Embryonic facial prominence (tissue), 1 donor: ENCODE measurements around the gene GPNMB.
"Not testable (repeated sequence)": the region's sequence is repeated elsewhere in the genome, so short reads cannot be mapped to it uniquely, and the experiment has no call there.

Source experiments
- DNase-seq: peaks from one replicate; pipeline ENCODE4 v3.0.0-alpha.2; 2016; ENCODE audit errors: extremely low spot score

The GPNMB gene

DNA sequence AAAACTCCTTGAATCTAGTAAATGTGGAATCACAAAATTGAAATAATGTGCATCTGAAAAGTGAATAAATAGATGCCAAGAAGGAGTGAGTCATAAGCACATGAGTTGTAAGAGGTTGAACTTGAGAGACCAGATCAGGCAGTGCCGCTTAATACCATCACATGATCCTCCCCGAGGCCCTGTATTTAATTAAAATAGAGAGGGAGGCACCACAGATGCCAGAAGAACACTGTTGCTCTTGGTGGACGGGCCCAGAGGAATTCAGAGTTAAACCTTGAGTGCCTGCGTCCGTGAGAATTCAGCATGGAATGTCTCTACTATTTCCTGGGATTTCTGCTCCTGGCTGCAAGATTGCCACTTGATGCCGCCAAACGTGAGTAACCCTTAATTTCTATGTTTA is at the start of gene GPNMB:
GPNMB (plus strand) TSS at position 221 of the 400 bp plus-strand sequence; CDS start at position 304, 83 bp downstream.
- no peak for DNase-seq

GRCh38 chr7:23197745-23198144 is 48.8 kb upstream of the GPNMB start:
- DNase-seq, result not testable (repeated sequence)

DNA sequence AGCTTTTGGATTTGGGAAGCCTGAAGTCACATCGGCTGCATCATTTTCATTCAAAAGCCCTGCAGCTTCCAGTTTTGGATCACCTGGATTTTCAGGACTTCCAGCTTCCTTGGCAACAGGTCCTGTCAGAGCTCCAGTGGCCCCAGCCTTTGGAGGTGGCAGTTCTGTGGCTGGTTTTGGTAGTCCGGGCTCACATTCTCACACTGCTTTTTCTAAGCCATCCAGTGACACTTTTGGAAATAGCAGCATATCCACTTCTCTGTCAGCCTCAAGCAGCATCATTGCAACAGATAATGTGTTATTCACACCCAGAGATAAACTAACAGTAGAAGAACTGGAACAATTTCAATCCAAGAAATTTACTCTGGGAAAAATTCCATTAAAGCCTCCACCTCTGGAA is 46.2 kb upstream of the GPNMB start:
- no peak for DNase-seq

- DNase-seq, result no peak
Measured at GRCh38 chr7:23204241-23204640, 42.3 kb upstream of the GPNMB start.

- DNase-seq, result no peak
Measured at GRCh38 chr7:23205577-23205908, 41.0 kb upstream of the GPNMB start.

GRCh38 chr7:23205909-23206767 is 40.4 kb upstream of the GPNMB start:
- DNase-seq, result no peak

DNA sequence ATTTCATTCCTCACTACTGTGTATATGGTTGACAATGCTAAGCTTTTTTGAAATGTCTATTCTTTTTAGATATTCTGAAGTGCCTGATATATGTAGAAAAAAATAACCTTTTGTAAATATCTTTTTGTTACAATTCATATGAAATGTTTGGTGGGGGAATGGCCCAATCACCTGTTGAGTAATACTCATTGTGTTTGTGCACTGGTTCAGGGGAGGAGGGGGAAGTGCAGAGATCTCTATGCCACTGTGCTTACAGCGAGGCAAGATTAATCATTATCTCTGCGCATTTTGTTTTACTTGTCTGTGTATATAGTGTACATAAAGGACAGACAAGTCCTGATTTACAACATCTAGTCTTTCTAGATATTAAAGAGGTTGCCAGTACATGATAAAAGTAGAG is 39.6 kb upstream of the GPNMB start:
- DNase-seq, result no peak

DNA sequence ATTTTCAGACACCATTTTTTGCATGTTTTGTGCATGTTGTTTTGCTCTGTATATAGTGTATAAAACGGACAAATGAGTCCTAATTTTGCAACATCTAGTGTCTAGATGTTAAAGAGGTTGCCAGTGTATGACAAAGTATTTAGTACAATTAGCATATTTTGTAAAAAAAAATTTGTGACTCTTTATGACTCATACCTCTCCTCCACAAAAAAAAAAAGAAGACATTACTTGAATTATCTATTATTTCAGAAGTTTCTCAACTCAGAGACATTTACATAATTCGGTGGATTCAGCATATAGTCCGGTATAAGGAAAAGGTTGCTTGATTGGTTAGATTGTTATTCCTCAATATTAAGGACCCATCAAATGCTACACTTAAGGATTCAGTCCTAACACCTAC is 38.7 kb upstream of the GPNMB start:
- no peak for DNase-seq

DNA sequence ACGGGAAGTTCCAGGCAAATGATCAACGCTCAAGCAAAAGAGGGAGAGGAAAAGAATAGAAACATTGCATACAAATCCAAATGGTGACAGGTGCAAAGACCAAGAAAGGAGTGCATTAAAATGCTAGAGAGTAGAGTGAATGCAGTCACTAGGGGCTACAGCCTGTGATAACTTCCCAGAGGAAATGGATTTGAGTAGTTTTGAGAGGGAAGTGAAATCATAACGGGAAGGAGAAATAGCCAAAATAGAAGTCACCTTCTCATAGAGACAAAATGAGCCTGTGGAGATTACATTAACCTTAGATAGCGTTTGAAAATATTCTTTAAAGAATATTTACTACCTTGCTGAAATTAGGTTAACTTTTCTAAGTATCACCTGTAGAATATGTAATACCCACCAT is 38.3 kb upstream of the GPNMB start:
- DNase-seq, result no peak

DNA sequence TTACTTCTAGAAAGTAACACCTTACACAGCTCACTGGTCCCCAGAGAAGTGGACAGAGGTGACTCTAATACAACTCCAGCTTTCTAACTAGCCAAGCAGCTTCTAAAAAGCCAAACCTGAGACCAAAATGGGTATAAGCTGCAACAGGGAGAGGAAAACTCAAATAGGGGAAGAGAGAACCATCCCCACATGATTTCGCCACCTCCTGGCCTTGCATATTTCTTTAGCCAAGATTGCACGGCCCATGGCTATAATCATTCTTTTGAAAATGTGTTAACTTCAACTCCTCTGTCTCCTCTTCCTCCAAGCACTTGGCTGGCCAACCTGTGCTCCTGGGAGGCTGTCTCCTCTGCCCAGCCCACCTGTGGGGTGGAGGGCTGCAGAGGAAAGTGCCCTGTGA is 36.1 kb upstream of the GPNMB start:
- DNase-seq, result no peak

GRCh38 chr7:23211589-23211988 is 35.0 kb upstream of the GPNMB start:
- DNase-seq, result no peak

- DNase-seq, result no peak
Measured at GRCh38 chr7:23212395-23212794, 34.2 kb upstream of the GPNMB start.

- DNase-seq, result no peak
Measured at GRCh38 chr7:23212841-23213240, 33.7 kb upstream of the GPNMB start.

- no peak for DNase-seq
Measured at GRCh38 chr7:23213755-23214154, 32.8 kb upstream of the GPNMB start.

DNA sequence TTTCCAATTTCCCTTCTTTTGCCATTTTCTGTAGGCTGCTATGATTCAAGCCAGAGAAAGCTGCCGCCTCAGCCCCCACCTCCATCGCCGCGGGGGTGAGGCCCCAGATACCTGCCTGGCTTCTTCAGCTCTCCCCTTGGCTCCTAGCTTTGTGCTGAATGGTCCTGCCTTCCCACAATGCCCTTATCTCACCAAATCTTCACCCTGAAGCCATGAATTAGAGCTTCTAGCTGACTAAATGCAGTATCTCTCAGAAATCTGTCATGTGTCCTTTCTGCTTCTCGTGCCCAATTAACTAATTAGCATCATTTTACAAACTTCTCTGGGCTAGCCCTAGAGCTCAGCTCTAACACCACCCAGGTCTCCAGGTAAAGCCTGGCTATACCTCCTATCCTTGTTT is 32.2 kb upstream of the GPNMB start:
- DNase-seq, result no peak

DNA sequence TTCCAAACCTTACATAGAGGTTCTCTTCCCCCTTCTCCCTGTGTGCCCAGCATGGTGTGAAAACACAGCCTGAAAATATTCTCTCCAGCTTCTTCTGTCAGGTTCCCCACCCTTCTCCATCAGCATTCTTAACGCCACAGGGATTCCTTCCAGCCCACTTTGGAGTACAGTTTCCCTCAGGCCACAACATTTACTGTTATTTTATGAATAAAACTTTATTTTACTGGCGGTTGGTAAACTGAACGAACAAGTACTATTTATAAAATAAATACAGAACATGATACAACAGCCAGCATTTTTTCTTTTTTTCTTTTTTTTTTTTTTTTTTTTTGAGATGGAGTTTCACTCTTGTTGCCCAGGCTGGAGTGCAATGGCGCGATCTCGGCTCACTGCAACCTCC is 31.6 kb upstream of the GPNMB start:
- no peak for DNase-seq

GRCh38 chr7:23216021-23216420 is 30.6 kb upstream of the GPNMB start:
- no peak for DNase-seq

- DNase-seq, result no peak
Measured at GRCh38 chr7:23218196-23218595, 28.4 kb upstream of the GPNMB start.

- no peak for DNase-seq
Measured at GRCh38 chr7:23220690-23221305, 25.8 kb upstream of the GPNMB start.

GRCh38 chr7:23222439-23223030 is 24.0 kb upstream of the GPNMB start:
- no peak for DNase-seq

GRCh38 chr7:23224364-23224763 is 22.2 kb upstream of the GPNMB start:
- DNase-seq, result not testable (repeated sequence)

DNA sequence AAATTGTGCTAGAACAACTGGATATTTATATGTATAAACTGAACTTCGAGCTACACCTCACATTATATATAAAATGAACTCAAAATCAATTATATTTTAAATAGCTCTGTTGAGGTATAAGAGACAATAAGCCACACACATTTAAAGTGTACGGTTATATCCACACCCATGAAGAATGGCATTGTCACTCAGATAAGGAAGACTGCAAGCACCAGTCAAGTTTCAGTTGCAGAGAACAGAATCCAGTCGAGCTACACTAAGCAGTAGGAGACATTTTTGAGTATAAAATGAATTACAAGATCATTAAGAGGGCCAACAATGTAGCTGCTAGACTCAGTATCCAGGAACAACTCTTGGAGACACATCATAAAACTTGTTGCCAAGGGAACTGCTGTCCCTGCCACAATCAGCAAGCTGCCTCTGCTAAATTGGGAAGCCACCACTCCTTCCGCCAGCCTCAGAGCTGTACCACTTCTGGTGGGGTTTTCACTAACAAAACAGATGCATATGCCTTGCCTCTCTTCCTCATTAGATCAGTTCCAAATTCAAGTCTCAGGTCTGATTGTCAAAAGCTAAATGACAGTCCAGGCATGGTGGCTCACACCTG is 19.6 kb upstream of the GPNMB start:
- DNase-seq, result no peak

GRCh38 chr7:23228412-23228811 is 18.2 kb upstream of the GPNMB start:
- no peak for DNase-seq
